Gastroesophageal sphincter (tissue), 4 donors: Measurements from ENCODE around the gene POLR3G. TPM values are rescaled to one million over a fixed set of nuclear protein-coding genes. Genes with fewer than 3 reads are reported as not detected.
A peak's percentile ranks its signal among the peaks of the same experiment; 100 is the strongest.

Source experiments
- ATAC-seq: fragments of 150-250 bp; one replicate; pipeline ENCODE4 v1.9.1; 2016; ENCODE audit warnings: mild to moderate bottlenecking, moderate library complexity
- H3K27ac ChIP-seq, 4 donors: fragments of 200-600 bp; sonication (generic) in 3 of 4; 1 replicate in 3 of 4; 2 replicates in 1 of 4; pipeline ENCODE4 v1.5.1; 2016 to 2019
- H3K27me3 ChIP-seq: fragments of 200-600 bp; sonication (generic); one replicate; pipeline ENCODE4 v1.5.1; 2019
- H3K36me3 ChIP-seq, 2 donors: fragments of 200-600 bp; sonication (generic); one replicate each; pipeline ENCODE4 v1.5.1; 2019; ENCODE audit warnings: control low read depth in 1 of 2
- H3K4me1 ChIP-seq, 3 donors: fragments of 200-600 bp; sonication (generic); 1 replicate in 2 of 3; 2 replicates in 1 of 3; pipeline ENCODE4 v1.5.1; 2016 to 2019; ENCODE audit warnings: control low read depth in 2 of 3
- H3K4me3 ChIP-seq, 2 donors: fragments of 200-600 bp; sonication (generic); one replicate each; pipeline ENCODE4 v1.5.1; 2019; ENCODE audit warnings: mild to moderate bottlenecking in 1 of 2, moderate library complexity in 1 of 2
- H3K9me3 ChIP-seq, 3 donors: fragments of 200-600 bp; sonication (generic); one replicate each; pipeline ENCODE4 v1.5.1; 2017 to 2019; ENCODE audit warnings: control low read depth in 2 of 3
- EP300 ChIP-seq: sonication (generic); formaldehyde crosslinking; IDR thresholded peaks from one replicate; pipeline ENCODE4 v1.6.1; 2017; ENCODE audit warnings: antibody characterized with exemption, mild to moderate bottlenecking
- POLR2A ChIP-seq, 2 donors: fragments of 450-650 bp; IDR thresholded peaks; one replicate each; pipeline ENCODE4 v1.6.1; 2017; ENCODE audit warnings: antibody characterized with exemption in 2 of 2, mild to moderate bottlenecking in 2 of 2, moderate library complexity in 1 of 2
- POLR2AphosphoS5 ChIP-seq: sonication (generic); formaldehyde crosslinking; IDR thresholded peaks from one replicate; pipeline ENCODE4 v1.6.1; 2017; ENCODE audit warnings: antibody characterized with exemption
- WGBS, 2 donors: methylation state at CpG; one replicate each; pipeline ENCODE4 v1.1.5; 2018; ENCODE audit warnings: low coverage in 1 of 2; 5-methylcytosine and 5-hydroxymethylcytosine counted together
- total RNA-seq, 4 donors: library from RNA; depleted of rRNA; stranded (reverse); fragments of >200 nt; gene quantifications; one replicate each; pipeline ENCODE4 v1.1.0, GENCODE V29; 2016
- TF ChIP-seq, protein P1 (sequence below), 4 experiments: fragments of 200-600 bp in 2 of 4; fragments of 450-650 bp in 2 of 4; sonication (generic) in 1 of 4; IDR thresholded peaks; one replicate each; pipeline ENCODE4 v1.5.1; 2017 to 2019; ENCODE audit warnings: antibody characterized with exemption in 4 of 4, mild to moderate bottlenecking in 2 of 4, moderate library complexity in 2 of 4

POLR3G gene
- total RNA-seq, 4 donors from 2014 or later = 0.67 to 2.8 (median 1.3) TPM

DNA sequence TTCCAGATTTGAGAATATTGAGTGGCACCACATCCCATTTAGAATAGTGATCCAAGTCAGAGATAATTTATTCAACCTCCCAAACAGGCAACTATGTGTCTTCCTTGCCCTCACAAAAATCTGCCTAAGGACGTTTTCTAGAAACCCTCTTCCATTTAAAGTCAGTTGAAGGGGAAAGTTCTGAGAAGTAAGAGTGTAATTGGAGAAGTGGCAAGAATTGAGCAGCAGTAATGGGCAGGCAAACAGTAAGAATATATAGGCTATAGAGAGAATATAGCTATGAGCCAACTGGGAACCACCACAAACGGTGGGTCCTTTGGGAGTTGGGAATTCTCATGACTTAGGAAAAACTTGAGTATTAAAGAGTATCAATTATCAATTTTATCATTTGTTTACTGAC lies 34.0 kb upstream of the POLR3G start:
- H3K4me1 ChIP-seq = peaks cover 0 to 4% (median 0%) of the 10 kb centered on the region in 3 donors
- ATAC-seq = no peak
- no peak overlapping the region for H3K4me3 ChIP-seq
- no peak overlapping the region for H3K27ac ChIP-seq
- 34 to 44% methylated on average over 2 of the region's 2 CpGs for WGBS, 2 donors
- H3K27me3 ChIP-seq = no peaks in the 10 kb centered on the region
- no peaks in the 10 kb centered on the region for H3K36me3 ChIP-seq
- no peak for TF ChIP-seq POLR2AphosphoS5
- TF ChIP-seq EP300 = no peak
- TF ChIP-seq, protein P1, sequence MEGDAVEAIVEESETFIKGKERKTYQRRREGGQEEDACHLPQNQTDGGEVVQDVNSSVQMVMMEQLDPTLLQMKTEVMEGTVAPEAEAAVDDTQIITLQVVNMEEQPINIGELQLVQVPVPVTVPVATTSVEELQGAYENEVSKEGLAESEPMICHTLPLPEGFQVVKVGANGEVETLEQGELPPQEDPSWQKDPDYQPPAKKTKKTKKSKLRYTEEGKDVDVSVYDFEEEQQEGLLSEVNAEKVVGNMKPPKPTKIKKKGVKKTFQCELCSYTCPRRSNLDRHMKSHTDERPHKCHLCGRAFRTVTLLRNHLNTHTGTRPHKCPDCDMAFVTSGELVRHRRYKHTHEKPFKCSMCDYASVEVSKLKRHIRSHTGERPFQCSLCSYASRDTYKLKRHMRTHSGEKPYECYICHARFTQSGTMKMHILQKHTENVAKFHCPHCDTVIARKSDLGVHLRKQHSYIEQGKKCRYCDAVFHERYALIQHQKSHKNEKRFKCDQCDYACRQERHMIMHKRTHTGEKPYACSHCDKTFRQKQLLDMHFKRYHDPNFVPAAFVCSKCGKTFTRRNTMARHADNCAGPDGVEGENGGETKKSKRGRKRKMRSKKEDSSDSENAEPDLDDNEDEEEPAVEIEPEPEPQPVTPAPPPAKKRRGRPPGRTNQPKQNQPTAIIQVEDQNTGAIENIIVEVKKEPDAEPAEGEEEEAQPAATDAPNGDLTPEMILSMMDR (IDR thresholded peaks at IDR 0.05) = no peak
- TF ChIP-seq POLR2A (IDR thresholded peaks at IDR 0.05) = no peak
- no peaks in the 10 kb centered on the region for H3K9me3 ChIP-seq

DNA sequence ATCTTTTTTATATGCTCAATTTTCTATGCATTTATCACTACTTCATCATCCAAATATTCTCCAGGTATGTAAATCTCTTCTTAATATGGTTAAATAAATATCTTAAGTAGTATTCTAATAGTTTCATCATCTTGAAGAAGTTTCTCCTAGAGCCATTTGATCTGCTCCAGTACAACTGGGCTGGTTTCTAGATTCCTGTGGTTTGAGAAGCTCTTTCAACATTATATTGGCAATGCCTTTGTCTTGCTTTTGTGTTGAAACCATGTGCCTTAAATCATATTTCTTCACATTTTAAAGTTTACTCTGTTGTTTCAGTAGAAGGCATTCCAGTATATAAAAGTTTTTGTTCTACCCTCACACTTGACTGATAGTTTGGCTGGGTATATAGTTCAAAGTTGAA lies 27.7 kb upstream of the POLR3G start:
- H3K27ac ChIP-seq = no peak overlapping the region
- no peaks in the 10 kb centered on the region for H3K4me1 ChIP-seq
- no peaks in the 10 kb centered on the region for H3K36me3 ChIP-seq
- TF ChIP-seq, protein P1 (IDR thresholded peaks at IDR 0.05) = no peak
- TF ChIP-seq POLR2AphosphoS5 (no peak), POLR2A (IDR thresholded peaks at IDR 0.05) (no peak)
- H3K27me3 ChIP-seq = no peaks in the 10 kb centered on the region
- H3K4me3 ChIP-seq = no peak overlapping the region
- H3K9me3 ChIP-seq = no peaks in the 10 kb centered on the region
- no peak for ATAC-seq

- 58% methylated on average over 4 of the region's 4 CpGs; no CpG with 5 or more reads in 1 of the 2 donors for WGBS, 2 donors
- Histone ChIP-seq H3K27ac (no peak overlapping the region), H3K9me3 (no peaks in the 10 kb centered on the region), H3K4me3 (no peak overlapping the region), H3K4me1 (no peaks in the 10 kb centered on the region), H3K27me3 (no peaks in the 10 kb centered on the region), H3K36me3 (peaks cover 3 to 13% of the 10 kb centered on the region in 2 donors)
- no peak for ATAC-seq
- TF ChIP-seq EP300 = no peak
- no peak for TF ChIP-seq POLR2A (IDR thresholded peaks at IDR 0.05)
- no peak for TF ChIP-seq POLR2AphosphoS5
- TF ChIP-seq, protein P1 (IDR thresholded peaks at IDR 0.05) = no peak
These were observed 13.4 kb upstream of the POLR3G start for GRCh38 chr5:90461288-90461687.

- H3K27ac ChIP-seq = no peak overlapping the region
- 56 to 75% methylated on average over 6 to 8 of the region's 9 CpGs for WGBS, 2 donors
- no peak for TF ChIP-seq EP300
- TF ChIP-seq, protein P1 (IDR thresholded peaks at IDR 0.05) = no peak
- TF ChIP-seq POLR2AphosphoS5 = no peak
- no peak for TF ChIP-seq POLR2A (IDR thresholded peaks at IDR 0.05)
- no peaks in the 10 kb centered on the region for H3K36me3 ChIP-seq
- no peak for ATAC-seq
- peak overlapping the region; percentile 67 to 89 for H3K4me3 ChIP-seq
- H3K9me3 ChIP-seq = no peaks in the 10 kb centered on the region
- peaks cover 0 to 34% (median 6%) of the 10 kb centered on the region in 3 donors for H3K4me1 ChIP-seq
- no peaks in the 10 kb centered on the region for H3K27me3 ChIP-seq
These were observed 1.8 kb upstream of the POLR3G start for GRCh38 chr5:90472783-90473395.
